HepG2 (cell line): ENCODE data around the gene BARX1. TPM values are rescaled to one million over a fixed set of nuclear protein-coding genes. Genes with fewer than 3 reads are reported as not detected.

Experiments
- ATAC-seq: fragments of 200-7000 bp; cut with Tn5 transposase; 3 replicates; pipeline ENCODE4 v1.9.1; 2020; ENCODE audit warnings: mild to moderate bottlenecking, moderate library complexity
- BruUV-seq: library from RNA; stranded (reverse); fragments of 400-500 nt; replicated peaks from 2 replicates; lab custom pipeline; 2021; lab: Mats Ljungman, UMichigan
- CTCF ChIA-PET: fragments of 300-600 bp; formaldehyde crosslinking; extraction: SDS; loops from one replicate; lab custom pipeline; 2021; ENCODE audit warnings: low total read pairs, inconsistent platforms, low intra/inter-chr PET ratio; lab: Yijun Ruan, JAX
- POLR2A ChIA-PET: fragments of 350-600 bp; sonication (Branson Sonifier 250); formaldehyde crosslinking; loops from one replicate; lab custom pipeline; 2020; ENCODE audit warnings: antibody characterized with exemption, inconsistent platforms; lab: Yijun Ruan, JAX
- DNase-seq: peaks from one replicate; pipeline ENCODE4 v3.0.0-alpha.2; 2015; ENCODE audit warnings: low spot score
- FAIRE-seq: peaks from 3 replicates; lab custom pipeline; 2011; peaks lifted over from hg19 to GRCh38; lab: Jason Lieb, UNC
- H2AFZ ChIP-seq: one replicate; pipeline ENCODE4 v1.6.1; 2011; ENCODE audit warnings: low read length, inconsistent platforms
- H3K27ac ChIP-seq: fragments of 300-600 bp; 3 replicates; pipeline ENCODE4 v1.8.0; 2011; ENCODE audit warnings: mixed run types, mild to moderate bottlenecking, mixed read lengths, low read length, inconsistent platforms; ENCODE audit not compliant: insufficient read depth; ENCODE audit errors: extremely low read length
- H3K27me3 ChIP-seq, 2 experiments: fragments of 200-600 bp in 1 of 2; 2 replicates in 1 of 2; 3 replicates in 1 of 2; pipeline versions ENCODE4 v1.6.0 to v1.8.0; 2011; ENCODE audit warnings: low read length in 2 of 2, mild to moderate bottlenecking in 2 of 2, moderate library complexity in 2 of 2, inconsistent platforms in 1 of 2; ENCODE audit not compliant: insufficient read depth in 2 of 2, control insufficient read depth in 1 of 2
- H3K36me3 ChIP-seq, 2 experiments: fragments of 200-600 bp in 1 of 2; replicated peaks in 1 of 2; 2 replicates in 1 of 2; 3 replicates in 1 of 2; pipeline versions ENCODE4 v1.5.1 to v1.8.0; 2011; ENCODE audit warnings: low read length in 2 of 2, inconsistent platforms in 1 of 2; ENCODE audit not compliant: insufficient read depth in 2 of 2, control insufficient read depth in 1 of 2
- H3K4me1 ChIP-seq: 2 replicates; pipeline ENCODE4 v1.5.1; 2012; ENCODE audit warnings: low read length, inconsistent platforms; ENCODE audit not compliant: insufficient read depth
- H3K4me2 ChIP-seq: 2 replicates; pipeline ENCODE4 v1.6.0; 2011; ENCODE audit warnings: low read depth, low read length, inconsistent platforms
- H3K4me3 ChIP-seq, 3 experiments: fragments of 200-600 bp in 1 of 3; sonication (generic), shearing (Covaris generic) in 1 of 3; replicated peaks in 1 of 3; 2 replicates each; pipeline ENCODE4 v1.5.1; 2011 to 2016; ENCODE audit warnings: low read length in 3 of 3, inconsistent platforms in 2 of 3, low read depth in 2 of 3, mild to moderate bottlenecking in 2 of 3, control low read depth in 1 of 3, mixed read lengths in 1 of 3; ENCODE audit not compliant: insufficient read depth in 1 of 3
- H3K79me2 ChIP-seq: one replicate; pipeline ENCODE4 v1.6.1; 2011; ENCODE audit warnings: low read length, inconsistent platforms; ENCODE audit not compliant: insufficient read depth
- H3K9ac ChIP-seq: 2 replicates; pipeline ENCODE4 v1.6.0; 2011; ENCODE audit warnings: mild to moderate bottlenecking, low read depth, low read length, inconsistent platforms; ENCODE audit not compliant: insufficient read depth
- H3K9me3 ChIP-seq: 2 replicates; pipeline ENCODE4 v1.5.1; 2012; ENCODE audit warnings: mild to moderate bottlenecking, low read length
- H4K20me1 ChIP-seq: 2 replicates; pipeline ENCODE4 v1.6.0; 2011; ENCODE audit warnings: inconsistent platforms, mild to moderate bottlenecking, low read length, moderate library complexity; ENCODE audit not compliant: insufficient read depth
- AGO2 ChIP-seq: fragments of 200-400 bp; formaldehyde crosslinking; optimal IDR thresholded peaks from 2 replicates; pipeline ENCODE3; 2017; ENCODE audit warnings: mild to moderate bottlenecking, low read depth, low read length, moderate library complexity
- CREB3 ChIP-seq: sonication (generic); formaldehyde crosslinking; IDR thresholded peaks from 2 replicates; pipeline ENCODE4 v1.5.0; 2020; ENCODE audit warnings: missing genetic modification reagents
- FLYWCH1 ChIP-seq: sonication (generic); formaldehyde crosslinking; IDR thresholded peaks from 2 replicates; pipeline ENCODE4 v1.8.1; 2023; ENCODE audit warnings: mild to moderate bottlenecking, missing genetic modification reagents
- FOXP4 ChIP-seq: sonication (generic); formaldehyde crosslinking; IDR thresholded peaks from 2 replicates; pipeline ENCODE4 v1.4.0; 2020; ENCODE audit warnings: missing genetic modification reagents
- KMT2A ChIP-seq: sonication (generic); formaldehyde crosslinking; IDR thresholded peaks from 2 replicates; pipeline ENCODE4 v1.4.0; 2020; ENCODE audit warnings: missing genetic modification reagents
- NRL ChIP-seq: sonication (generic); formaldehyde crosslinking; IDR thresholded peaks from 2 replicates; pipeline ENCODE4 v1.5.0; 2020; ENCODE audit warnings: missing genetic modification reagents, mild to moderate bottlenecking, moderate library complexity, borderline replicate concordance
- PAF1 ChIP-seq: IDR thresholded peaks from 2 replicates; pipeline ENCODE4 v1.6.1; 2016; ENCODE audit warnings: missing genetic modification reagents, missing compliant biosample characterization
- SP1 ChIP-seq, 2 experiments: fragments of 450-650 bp in 1 of 2; sonication (generic) in 1 of 2; formaldehyde crosslinking in 1 of 2; IDR thresholded peaks; 2 replicates each; pipeline versions ENCODE4 v1.4.0 to v1.6.1; 2016 to 2020; ENCODE audit warnings: missing genetic modification reagents in 1 of 2
- SRSF4 ChIP-seq: fragments of 200-400 bp; formaldehyde crosslinking; IDR thresholded peaks from one replicate; pipeline ENCODE4 v1.6.1; 2018; ENCODE audit warnings: mild to moderate bottlenecking, low read depth, low read length, moderate library complexity; ENCODE audit not compliant: poor library complexity, severe bottlenecking
- TBP ChIP-seq: sonication (generic); formaldehyde crosslinking; IDR thresholded peaks from 2 replicates; pipeline ENCODE4 v1.5.0; 2020; ENCODE audit warnings: missing genetic modification reagents
- ZBTB38 ChIP-seq: sonication (generic); formaldehyde crosslinking; IDR thresholded peaks from 2 replicates; pipeline ENCODE4 v1.5.1; 2020; ENCODE audit warnings: mild to moderate bottlenecking, missing genetic modification reagents
- ZNF12 ChIP-seq: sonication (generic); formaldehyde crosslinking; IDR thresholded peaks from 2 replicates; pipeline ENCODE4 v1.5.0; 2020; ENCODE audit warnings: missing genetic modification reagents
- ZNF557 ChIP-seq: sonication (generic); formaldehyde crosslinking; IDR thresholded peaks from 2 replicates; pipeline ENCODE4 v1.4.0; 2020; ENCODE audit warnings: missing genetic modification reagents
- ZNF615 ChIP-seq: sonication (generic); formaldehyde crosslinking; IDR thresholded peaks from 2 replicates; pipeline ENCODE4 v1.5.0; 2020; ENCODE audit warnings: mild to moderate bottlenecking, missing genetic modification reagents, borderline replicate concordance
- ZNF674 ChIP-seq: sonication (generic); formaldehyde crosslinking; IDR thresholded peaks from 2 replicates; pipeline ENCODE4 v1.5.0; 2020; ENCODE audit warnings: low read depth, mild to moderate bottlenecking, missing genetic modification reagents
- ZNF766 ChIP-seq: sonication (generic); formaldehyde crosslinking; IDR thresholded peaks from 2 replicates; pipeline ENCODE4 v1.5.0; 2020; ENCODE audit warnings: missing genetic modification reagents, borderline replicate concordance
- ZNF773 ChIP-seq: sonication (generic); formaldehyde crosslinking; IDR thresholded peaks from 2 replicates; pipeline ENCODE4 v1.4.0; 2020; ENCODE audit warnings: missing genetic modification reagents, borderline replicate concordance
- ZNF777 ChIP-seq: sonication (generic); formaldehyde crosslinking; IDR thresholded peaks from 2 replicates; pipeline ENCODE4 v1.4.0; 2020; ENCODE audit warnings: missing genetic modification reagents
- WGBS: methylation state at CpG from one replicate; pipeline ENCODE4 v1.1.6; 2017; ENCODE audit warnings: low lambda C conversion rate; 5-methylcytosine and 5-hydroxymethylcytosine counted together
- in situ Hi-C: cut with HindIII; loops from 2 replicates; pipeline ENCODE4 v1.10.0; 2017; ENCODE audit warnings: low pct_unique_long_range_greater_than_20kb; ENCODE audit not compliant: extremely low pct_ligation_motif_present
- intact Hi-C: fragments of 100-400 bp; cut with micrococcal nuclease; formaldehyde crosslinking; loops from one replicate; pipeline ENCODE4 v1.10.0; 2022; ENCODE audit not compliant: unreplicated experiment
- polyA plus RNA-seq, 8 experiments: library from polyadenylated mRNA; depleted of rRNA in 3 of 8; stranded (reverse) in 7 of 8; unstranded in 1 of 8; fragments of >200 nt; fragmentation: Illumina TruSeq in 4 of 8; extraction: Trizol in 4 of 8; gene quantifications; 2 replicates each; pipeline versions ENCODE4 v1.2.1 to v1.2.3, GENCODE V29; 2011 to 2016; ENCODE audit warnings: low read depth in 4 of 8, missing spikeins in 1 of 8, mixed read lengths in 1 of 8; ENCODE audit not compliant: insufficient read depth in 1 of 8
- total RNA-seq, 5 experiments: library from RNA; depleted of rRNA; stranded (reverse); fragments of >200 nt; fragmentation: Illumina TruSeq; extraction: Trizol; gene quantifications; 2 replicates each; pipeline ENCODE4 v1.2.3, GENCODE V29; 2016; ENCODE audit warnings: low read depth in 1 of 5

BARX1 gene
- total and polyA plus RNA-seq, 2 of the 13 experiments (the other 11 are each of a cell fraction or from before 2014, with no cell fraction given): not detected

DNA sequence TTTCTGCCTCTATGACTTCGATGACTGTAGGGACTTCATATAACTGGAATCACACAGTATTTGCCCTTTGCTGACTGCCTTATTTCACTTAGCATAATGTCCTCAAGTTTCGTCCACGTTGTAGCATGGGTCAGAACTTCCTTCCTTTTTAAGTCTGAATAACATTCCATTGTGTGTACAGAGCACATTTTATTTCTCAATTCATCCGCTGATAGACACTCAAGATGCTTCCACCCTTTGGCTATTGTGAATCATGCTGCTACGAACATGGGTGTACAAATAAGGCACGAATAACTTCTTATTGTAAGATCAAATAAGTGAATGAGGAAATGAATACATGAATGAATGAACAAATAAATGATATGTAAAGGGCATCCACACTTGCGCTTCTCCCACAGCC, 13.0 kb downstream of the BARX1 start:
- no TSS peak for BruUV-seq
- H3K4me2 ChIP-seq: no peak overlapping the region
- ChIA-PET POLR2A (no interaction called here), CTCF (no interaction called here)
- H3K27me3 ChIP-seq: peaks cover 20 to 70% of the 10 kb centered on the region in 2 experiments
- no peaks in the 10 kb centered on the region; the same call in 1 of the 2 replicates for H3K4me1 ChIP-seq
- intact Hi-C loops (no loop called here), in situ Hi-C loops (no loop called here)
- H3K9ac ChIP-seq: no peak overlapping the region
- H3K4me3 ChIP-seq: no peak overlapping the region
- no peaks in the 10 kb centered on the region for H3K79me2 ChIP-seq
- no peaks in the 10 kb centered on the region for H3K36me3 ChIP-seq
- FAIRE-seq (no peak), ATAC-seq (no peak), DNase-seq (no peak)
- no peak overlapping the region for H3K27ac ChIP-seq
- no peaks in the 10 kb centered on the region for H4K20me1 ChIP-seq
- TF ChIP-seq ZNF777: no peak
- no peak for TF ChIP-seq NRL (CRISPR knock-in tag)
- TF ChIP-seq ZNF557 (CRISPR knock-in tag): no peak
- TF ChIP-seq ZNF766 (CRISPR knock-in tag): no peak
- TF ChIP-seq FLYWCH1 (CRISPR knock-in tag): no peak
- no peak overlapping the region for H2AFZ ChIP-seq
- H3K9me3 ChIP-seq: no peaks in the 10 kb centered on the region
- 3% methylated on average over 7 of the region's 7 CpGs for WGBS

GRCh38 chr9:93941493-93941892, 13.7 kb downstream of the BARX1 start:
- no peak overlapping the region for H3K4me2 ChIP-seq
- DNase-seq: no peak
- no peaks in the 10 kb centered on the region for H3K9me3 ChIP-seq
- POLR2A ChIA-PET: no interaction called here
- H3K27ac ChIP-seq: no peak overlapping the region
- in situ Hi-C loops: no loop called here
- no peaks in the 10 kb centered on the region for H3K36me3 ChIP-seq
- peaks cover 18 to 67% of the 10 kb centered on the region in 2 experiments for H3K27me3 ChIP-seq
- WGBS: 0% methylated on average over 1 of the region's 2 CpGs
- no peak overlapping the region for H2AFZ ChIP-seq
- H4K20me1 ChIP-seq: no peaks in the 10 kb centered on the region
- H3K79me2 ChIP-seq: no peaks in the 10 kb centered on the region
- no peak for FAIRE-seq
- ATAC-seq: no peak
- H3K9ac ChIP-seq: no peak overlapping the region
- H3K4me1 ChIP-seq: no peaks in the 10 kb centered on the region; the same call in 1 of the 2 replicates
- no peak overlapping the region for H3K4me3 ChIP-seq
- intact Hi-C loops: no loop called here
- no TSS peak for BruUV-seq
- CTCF ChIA-PET: no interaction called here
- no peak for TF ChIP-seq SRSF4
- no peak for TF ChIP-seq KMT2A
- TF ChIP-seq PAF1 (CRISPR knock-in tag): no peak
- TF ChIP-seq AGO2: no peak
- TF ChIP-seq CREB3 (CRISPR knock-in tag): no peak
- TF ChIP-seq ZNF12 (CRISPR knock-in tag): no peak
- TF ChIP-seq ZNF773 (CRISPR knock-in tag): no peak
- TF ChIP-seq ZBTB38: no peak
- no peak for TF ChIP-seq ZNF674 (CRISPR knock-in tag)
- no peak for TF ChIP-seq SP1 (IDR thresholded peaks at IDR 0.05)
- no peak for TF ChIP-seq SP1 (CRISPR knock-in tag; IDR thresholded peaks at IDR 0.05)
- no peak for TF ChIP-seq TBP (CRISPR knock-in tag)
- TF ChIP-seq FOXP4: no peak
- TF ChIP-seq ZNF615 (CRISPR knock-in tag): no peak
